Bone marrow (tissue), 2 donors: ENCODE measurements around the gene CARD11.
"Not testable (repeated sequence)": the region's sequence is repeated elsewhere in the genome, so short reads cannot be mapped to it uniquely, and the experiment has no call there.

ENCODE experiments used
- DNase-seq, 2 donors: peaks; one replicate each; lab custom pipeline; 2025; lab: John Stamatoyannopoulos, UW

CARD11 gene

DNA sequence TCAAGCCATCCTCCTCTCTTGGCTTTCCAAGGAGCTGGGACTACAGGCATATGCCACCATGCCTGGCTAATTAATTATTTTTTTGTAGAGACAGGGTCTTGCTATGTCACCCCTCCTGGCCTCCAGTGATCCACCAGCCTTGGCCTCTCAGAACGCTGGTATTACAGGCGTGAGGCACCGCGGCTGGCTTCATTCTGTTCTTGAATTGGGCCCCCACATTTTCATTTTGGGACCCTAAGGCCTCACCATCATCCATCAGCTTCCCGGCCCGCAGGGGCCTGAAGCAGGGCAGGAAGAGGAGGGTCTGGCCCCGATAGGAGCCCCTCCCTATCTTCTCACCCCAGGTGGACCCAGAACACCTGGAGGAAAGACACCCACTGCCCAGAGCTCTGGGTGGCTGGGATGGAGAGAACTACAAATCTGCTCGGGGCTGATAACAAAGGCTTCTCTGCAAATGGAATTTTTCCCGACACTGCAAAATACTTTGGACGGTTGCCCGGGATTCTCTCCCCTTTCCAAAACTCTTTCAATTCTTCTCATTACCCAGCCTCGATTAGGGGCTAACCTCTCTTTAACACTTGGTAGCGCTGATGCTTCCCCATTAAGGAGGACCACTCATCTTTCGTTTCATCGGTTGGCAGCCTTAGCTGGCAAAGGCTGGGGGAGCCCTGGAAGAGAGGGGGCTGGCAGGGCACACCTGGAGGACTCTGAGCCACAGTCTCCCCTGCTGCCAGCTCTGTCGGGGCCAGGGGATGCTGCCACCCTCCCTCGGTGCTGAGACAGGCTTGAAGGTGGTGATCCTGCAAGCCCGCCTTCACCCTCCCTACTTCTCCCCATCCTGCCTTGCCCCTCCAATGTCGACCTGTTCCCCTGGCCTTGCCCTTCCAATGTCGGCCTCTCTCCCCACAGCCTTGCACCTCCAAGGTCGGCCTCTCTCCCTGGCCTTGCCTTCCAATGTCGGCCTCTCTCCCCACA lies 118.5 kb downstream of the CARD11 start:
- DNase-seq, result no peak

DNA sequence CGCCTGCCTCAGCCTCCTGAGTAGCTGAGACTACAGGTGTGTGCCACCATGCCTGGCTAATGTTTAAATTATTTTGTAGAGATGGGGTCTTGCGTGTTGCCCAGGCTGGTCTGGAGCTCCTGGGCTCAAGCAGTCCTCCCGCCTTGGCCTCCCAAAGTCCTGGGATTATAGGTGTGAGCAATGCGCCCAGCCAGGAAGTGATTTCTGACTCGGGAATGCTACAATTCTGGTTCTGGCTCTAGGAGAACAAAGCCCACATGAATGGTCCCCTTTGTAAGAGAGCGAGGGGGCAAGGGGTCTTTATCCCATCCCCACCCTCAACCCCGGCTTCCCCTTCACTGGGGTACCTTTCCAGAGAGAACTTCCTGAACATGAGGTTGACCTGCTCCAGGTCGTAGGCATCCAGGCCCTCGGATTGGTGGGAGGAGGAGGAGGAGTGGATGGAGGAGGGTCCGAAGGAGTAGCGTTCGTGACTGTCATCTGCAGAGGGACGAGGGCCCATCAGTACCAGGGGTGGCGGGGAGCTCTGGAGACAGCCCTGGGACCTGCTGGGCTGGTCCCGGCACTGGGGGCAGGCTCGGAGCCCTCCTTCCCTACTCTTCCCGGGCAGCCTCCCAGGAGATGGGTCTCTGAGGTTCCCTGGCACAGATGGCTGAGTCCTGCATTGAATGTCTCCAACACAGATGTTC lies 119.6 kb downstream of the CARD11 start:
- no peak for DNase-seq

DNA sequence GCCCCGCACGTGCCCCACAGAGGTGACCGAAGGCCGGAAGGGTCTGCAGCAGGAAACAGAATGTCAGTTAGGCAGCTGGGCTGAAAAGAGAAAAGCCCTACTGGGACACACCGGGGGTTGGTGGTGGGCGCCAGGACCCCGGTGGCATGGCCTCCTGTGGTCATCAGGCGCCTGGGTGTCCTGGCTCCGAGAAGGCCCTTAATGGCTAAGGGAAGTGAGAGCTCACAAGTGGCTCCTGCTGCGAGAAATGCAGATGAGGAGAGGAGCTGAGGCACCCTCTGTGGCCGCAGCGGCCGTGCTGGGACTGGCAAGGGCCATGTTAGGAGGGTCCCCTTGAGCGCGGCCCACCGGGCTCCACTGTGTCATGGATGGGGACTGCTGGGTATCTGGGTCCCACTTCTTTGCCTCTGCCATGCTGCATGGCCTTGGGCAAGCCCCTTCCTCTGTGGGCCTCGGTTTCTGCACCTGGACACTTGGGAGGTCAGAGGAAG lies 120.3 kb downstream of the CARD11 start:
- no peak for DNase-seq

DNA sequence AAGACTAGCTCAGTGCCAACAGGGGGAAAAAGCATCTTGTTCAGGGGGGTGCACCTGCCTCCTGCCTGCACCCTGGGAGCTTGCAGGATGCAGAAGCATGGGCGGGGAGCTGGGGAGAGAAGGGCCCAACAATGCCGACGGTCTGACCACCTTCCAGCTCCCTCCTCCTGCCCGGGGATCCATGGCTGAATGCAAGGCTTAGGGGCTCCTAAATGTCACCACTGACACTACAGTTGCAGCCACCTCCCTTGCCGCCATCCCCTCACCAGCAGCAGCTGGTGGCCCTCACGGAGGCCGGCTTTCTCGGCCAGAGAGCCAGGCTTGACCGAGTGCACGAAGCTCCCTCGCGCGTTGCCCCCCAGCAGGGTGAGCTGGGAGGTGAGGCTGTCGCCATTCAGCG lies 120.8 kb downstream of the CARD11 start:
- DNase-seq, result no peak

DNA sequence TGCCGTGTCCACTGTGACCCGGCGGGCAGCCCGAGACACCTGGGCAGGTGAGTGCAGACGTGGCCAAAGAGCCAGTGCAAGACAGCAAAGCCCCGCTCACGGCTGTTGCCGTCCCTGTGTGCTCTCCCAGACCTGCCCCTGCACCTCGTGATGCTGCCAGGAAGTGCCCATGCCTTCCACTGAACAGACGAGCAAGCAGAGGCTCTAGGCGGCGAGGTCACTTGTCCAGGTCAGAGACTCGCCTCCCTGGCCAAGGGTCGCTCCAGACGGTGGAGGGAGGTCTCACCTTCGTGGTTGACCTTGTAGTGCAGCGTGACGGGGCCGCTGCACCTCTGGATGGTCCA lies 121.3 kb downstream of the CARD11 start:
- DNase-seq, result no peak

DNA sequence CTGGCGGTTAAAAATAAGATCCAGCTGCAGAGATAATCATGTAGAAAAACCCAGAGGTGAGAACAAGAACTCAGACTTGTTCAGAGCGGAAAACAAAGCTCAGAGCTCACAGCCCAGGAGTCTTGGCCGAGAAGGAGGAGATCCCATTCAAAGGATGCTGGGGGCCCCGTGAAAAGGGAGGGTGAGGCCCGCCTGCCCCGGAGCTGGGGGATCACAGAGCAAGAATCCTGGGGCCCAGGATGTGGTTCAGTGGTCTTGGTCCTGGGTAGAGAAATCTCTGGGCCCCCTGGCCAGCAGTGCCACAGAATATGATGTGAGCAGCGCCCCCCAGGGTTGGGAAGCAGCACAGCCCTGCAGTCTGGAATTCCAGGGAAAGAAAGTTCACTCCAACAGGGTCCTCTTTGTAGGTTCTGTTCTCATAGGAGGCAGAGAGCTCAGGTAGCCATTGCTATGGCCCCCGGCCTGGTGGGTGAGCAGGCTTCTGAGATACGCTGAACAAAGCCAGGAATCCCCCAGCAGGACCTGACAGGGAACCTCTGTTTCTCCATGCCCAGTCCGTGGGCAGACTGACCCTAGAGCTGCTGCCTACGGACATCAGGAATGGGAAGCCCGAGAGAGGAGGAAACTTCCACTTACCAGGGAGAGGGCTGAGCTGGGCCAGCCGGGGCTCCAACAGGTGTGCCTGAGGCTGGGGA lies 121.9 kb downstream of the CARD11 start:
- no peak for DNase-seq

DNA sequence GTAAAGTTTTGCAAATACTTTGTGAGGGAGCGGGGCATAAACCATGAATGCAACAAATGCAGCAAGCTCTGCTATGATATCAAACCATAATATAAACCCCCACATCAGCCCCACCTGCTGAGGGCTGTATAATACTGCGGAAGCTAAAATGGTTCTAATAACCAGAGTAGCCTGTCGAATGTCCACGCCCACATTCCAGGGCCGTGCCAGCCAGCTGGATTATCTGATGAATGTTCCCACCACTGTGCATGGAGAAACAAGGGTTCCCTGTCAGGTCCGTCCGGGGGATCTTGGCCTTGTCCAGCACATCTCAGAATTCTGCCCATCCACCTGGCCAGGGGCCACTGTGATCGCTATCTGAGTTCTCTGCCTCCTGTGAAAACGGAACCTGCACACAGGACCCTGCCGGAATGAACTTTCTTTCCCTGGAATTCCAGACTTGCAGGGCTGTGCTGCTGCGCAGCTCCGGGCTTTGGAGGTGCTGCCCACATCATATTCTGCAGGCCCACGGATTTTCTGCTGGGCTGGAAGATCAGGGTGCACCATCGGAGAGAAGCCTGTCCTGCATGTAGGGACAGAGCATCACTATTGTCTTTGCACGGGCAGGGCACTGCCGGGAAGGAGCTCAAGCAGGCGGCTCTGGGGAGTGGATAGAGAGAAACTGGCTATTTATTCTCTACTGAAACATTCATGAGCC lies 122.6 kb downstream of the CARD11 start:
- DNase-seq, result no peak

DNA sequence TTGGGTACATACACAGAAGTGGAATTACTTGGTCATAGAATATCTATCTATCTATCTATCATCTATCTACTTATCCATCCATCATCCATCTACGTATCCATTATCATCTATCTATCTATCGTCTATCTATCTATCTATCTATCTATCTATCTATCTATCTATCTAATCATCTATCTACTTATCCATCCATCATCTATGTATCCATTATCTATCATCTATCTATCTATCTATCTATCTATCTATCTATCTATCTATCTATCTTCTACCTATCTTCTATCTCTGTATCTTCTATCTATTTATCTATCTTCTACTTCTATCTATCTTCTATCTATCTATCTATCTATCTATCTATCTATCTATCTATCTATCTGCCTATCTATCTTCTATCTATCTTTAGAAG lies 123.2 kb downstream of the CARD11 start:
- DNase-seq, result not testable (repeated sequence)

DNA sequence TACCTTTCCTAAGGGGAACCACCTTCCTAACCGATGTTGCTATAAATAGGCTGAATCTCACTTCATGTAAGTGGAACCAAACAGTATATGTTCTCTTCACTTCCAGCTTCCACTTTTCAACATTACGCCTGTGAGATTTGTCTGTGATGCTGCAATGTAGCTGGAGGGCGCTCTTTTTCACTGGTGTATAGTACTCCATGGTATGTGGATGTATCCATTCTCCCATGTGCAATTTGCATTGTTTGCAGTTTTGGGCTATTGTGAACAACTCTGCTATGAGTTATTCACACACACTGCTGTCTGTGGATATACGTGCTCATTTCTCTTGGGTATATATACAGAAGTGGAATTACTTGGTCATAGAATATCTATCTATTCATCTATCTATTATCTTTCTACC lies 123.6 kb downstream of the CARD11 start:
- no peak for DNase-seq

DNA sequence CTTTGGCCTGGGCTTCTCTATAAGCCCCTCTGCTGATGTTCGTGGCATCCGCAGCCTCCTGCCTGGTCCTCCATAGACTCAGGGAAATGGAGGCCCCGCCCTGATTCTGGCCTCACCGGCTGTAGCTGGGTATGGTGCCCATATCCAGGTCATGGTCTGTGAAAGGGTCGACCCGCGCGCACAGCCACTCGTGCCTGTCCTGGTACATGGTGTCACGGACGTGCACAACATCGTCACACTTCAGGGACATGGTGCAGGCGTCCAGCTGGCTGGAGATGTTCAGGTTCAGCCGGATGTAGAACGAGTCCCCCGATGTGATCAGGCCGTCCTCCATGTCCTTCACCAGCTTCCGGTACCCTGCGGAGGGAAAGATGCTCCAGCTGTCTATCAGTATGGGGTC lies 124.4 kb downstream of the CARD11 start:
- no peak for DNase-seq

DNA sequence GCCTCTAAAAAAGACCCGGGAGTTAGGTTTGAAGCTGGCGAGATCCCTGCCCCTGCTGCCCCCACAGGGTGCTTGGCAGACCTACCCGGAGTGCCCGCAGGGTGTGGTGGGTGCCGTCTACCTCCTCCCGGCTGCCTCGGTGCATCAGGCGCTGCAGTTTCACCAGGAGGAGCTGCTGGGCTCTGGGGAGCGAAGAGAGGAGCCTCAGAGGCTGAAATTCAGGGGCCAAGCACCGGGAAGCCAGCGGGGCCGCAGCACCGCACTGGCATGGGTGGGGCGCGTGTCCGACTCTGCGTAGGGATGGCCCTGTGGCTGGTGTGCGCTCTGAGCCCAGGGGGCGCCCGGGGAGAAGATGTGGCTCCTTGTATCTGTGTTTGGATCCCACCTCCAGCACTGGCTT lies 125.3 kb downstream of the CARD11 start:
- no peak for DNase-seq

DNA sequence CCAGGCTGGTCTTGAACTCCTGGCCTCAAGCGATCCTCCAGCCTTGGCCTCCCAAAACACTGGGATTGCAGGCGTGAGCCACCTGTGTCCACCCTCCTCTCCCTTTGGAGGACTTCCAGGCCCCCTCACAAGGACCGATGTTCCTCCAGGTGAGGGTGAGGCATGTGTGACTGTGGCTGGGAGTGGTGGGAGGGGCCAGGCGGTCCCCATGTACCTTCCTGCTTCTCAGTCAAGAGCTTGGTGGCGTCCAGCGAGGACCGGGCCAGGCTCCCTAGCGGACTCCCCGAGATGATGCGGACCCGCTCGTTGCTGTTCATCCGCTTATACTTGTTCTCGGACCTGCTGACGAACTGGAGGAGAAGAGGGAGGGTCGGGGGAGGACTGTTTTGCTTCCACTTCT lies 128.6 kb downstream of the CARD11 start:
- DNase-seq, result no peak

DNA sequence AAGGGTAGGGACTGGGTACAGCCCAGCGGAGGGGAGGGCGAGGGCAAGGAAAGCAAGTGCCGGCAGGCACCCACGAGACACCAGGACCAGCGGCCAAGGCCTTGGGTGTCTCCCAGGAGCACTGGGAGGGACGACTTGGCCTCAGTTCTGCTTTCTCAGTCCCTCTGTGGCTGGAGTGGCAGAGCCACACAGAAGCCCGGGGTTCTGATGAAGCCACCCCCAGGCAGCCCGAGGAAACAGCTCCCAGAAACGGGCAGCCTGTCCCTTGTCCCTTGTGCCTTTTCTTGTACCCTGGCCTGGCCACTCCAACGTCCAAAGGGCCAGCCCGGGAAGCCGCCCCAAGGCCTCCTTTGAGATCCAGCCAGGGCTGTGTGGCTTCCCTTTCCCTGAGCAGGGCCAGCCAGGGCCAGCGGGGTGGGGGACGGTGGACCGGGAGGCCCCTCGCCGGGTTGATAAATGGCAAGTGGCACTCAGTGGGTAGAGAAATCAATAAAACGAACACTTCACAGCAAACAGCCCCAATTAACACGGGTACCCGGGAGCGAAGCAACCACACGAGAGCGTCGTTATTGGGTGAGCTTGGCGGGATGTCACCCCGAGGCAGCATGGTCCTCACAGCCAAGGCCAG lies 129.8 kb downstream of the CARD11 start:
- DNase-seq, result no peak

DNA sequence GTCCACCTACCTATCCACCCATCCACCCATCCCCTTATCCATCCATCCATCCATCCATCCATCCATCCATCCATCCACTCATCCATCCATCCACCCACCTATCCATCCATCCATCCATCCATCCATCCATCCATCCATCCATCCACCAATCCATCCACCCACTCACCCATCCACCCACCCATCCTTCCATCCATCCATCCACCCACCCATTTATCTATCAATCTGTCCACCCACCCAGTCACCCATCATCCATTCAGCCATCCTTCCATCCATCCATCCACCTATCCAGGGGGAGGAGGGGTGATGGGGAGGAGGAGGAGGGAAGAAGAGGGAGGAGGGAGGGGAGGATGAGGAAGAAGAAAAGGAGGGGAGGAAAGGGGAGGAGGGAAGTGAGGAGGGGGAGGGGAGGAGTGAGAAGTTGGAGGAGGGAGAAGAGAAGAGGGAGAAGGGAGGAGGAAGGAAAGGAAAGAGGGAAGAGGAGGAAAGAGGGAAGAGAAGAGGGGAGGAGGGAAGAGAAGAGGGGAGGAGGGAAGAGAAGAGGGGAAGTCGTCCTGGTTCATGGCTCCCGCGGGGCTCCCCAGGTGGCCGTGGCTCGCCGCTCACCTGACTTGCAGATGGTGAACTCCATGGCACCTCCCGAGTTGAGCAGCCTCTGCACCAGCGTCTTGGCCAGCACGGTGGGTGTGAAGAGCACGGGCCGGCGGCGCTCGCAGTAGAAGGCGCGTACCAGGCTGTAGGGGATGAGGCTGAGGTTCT lies 130.8 kb downstream of the CARD11 start:
- DNase-seq, result no peak

DNA sequence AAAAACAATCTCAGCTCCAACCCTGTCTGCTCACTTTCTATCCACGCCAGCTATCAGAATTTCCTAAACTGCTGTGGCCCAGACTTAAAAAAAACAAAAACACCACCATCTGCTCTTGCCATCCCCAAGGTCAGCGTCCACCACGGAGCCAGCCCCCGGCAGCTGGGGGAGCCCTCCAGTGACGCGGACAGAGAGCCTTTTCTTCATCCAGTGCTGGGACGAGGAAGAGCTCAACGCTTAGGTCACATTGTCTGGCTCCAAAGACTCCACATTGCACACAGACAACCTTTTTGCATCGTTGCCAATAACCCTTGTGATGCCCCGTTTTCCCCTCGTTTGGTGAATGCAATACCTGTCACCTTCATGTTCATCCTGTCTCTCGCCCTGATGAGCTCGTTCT lies 132.2 kb downstream of the CARD11 start:
- DNase-seq, result no peak

DNA sequence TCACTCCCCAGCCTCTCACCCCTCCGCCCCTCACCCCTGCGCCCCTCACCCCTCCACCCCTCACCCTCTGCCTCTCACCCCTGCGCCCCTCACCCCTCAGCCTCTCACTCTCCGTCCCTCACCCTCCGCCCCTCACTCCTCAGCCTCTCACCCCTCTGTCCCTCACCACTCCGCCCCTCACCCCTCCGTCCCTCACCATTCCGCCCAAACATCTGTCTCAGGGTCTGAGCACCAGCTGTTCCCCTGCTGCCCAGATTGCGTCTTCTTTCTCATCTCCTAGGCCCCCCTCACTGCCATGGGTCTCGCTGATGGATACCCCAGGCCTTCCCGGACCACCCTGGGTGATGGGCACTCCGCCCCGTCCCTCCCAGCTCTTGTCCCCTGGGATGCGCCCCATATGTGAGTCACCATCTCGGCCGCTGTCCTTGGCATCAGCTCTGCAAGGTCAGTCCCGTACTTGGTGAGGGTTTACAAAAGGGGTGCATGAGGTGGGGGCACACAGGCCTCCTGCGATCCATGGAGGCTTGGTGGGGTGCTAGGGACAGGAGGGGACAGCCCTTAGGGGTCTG lies 134.1 kb downstream of the CARD11 start:
- DNase-seq, result no peak

DNA sequence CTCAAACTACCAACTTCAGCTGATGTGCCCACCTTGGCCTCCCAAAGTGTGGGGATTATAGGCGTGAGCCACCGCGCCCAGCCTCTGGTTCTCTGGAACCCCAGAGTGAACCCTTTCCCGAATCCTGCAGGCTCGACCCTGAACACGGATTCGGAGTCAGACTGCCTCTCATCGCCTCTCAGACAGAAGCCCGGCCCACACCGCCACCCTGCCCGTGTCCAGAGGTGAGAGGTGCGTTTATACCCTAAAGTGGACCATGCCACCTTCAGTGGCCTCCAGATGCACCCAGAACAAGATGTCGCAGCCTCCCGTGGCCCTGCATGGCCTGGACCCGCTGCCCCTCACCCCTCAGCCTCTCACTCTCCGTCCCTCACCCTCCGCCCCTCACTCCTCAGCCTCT lies 134.6 kb downstream of the CARD11 start:
- no peak for DNase-seq

DNA sequence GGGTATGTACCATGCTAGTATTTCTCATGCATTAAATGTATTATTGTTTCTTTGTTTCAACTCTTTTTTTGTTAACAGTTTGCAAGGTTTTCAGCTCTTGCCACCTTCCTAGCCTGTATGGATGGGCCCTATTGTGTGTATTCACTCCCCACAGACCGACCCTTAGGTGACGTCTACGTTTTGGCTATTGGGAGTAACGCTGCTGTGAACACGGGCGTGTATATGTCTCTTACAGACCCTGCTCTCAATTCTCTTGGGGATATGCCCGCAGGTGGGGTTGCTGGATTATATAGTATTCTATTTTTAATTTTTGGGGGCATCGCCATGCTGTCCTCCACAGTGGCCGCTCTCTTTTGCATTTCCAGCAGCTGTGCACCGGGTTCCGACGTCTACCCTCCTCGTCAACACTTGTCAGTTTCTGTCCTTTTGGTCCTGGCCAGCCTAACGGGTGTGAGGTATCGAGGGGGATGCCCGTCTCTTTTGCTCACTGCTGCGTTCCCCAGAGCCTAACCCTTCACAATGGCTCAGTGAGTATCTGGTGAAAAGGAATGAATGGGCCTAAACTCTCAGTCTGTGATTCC lies 135.5 kb downstream of the CARD11 start:
- DNase-seq, result no peak

DNA sequence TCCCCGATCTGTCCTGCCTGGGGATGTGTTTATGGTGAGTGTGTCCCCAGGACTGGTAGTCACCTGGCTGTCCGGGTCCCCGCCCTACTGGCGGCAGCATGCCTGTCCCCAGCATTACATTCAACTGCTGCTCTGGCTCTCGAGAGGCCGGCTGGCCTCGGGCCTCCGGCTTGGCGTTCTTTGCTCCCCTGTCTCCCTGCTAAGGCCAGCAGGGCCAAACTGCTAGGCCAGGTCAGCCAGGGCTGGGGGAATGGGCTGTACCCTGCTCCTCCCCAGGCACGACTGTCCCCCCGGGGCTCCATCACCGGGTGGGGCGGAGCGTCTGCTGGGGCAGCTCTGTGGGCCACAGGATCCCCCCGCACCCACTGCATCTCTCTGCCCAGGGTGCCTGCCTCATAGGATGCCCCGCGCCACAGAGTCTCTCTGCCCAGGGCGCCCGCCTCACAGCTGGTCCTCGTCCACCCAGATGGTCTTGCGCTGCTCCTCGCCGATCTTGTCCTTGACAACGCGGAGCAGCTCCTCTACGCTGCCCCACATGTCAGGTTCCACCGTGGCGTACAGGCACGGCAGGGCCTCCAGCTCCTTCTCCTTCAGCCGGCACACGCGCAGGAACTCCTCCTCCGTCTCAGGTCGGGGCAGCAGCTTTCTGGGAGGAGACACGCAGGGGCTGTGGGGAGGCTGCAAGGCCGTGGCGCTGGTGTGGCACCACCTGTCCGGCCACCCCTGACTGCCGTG lies 137.3 kb downstream of the CARD11 start:
- no peak for DNase-seq
